SKM-1 (cell line): ENCODE data around the gene ANKRA2.
A peak's percentile ranks its signal among the peaks of the same experiment; 100 is the strongest.
"Not testable (repeated sequence)": the region's sequence is repeated elsewhere in the genome, so short reads cannot be mapped to it uniquely, and the experiment has no call there.

Experiments
- DNase-seq: peaks from one replicate; lab custom pipeline; 2025; ENCODE audit not compliant: unreplicated experiment; lab: John Stamatoyannopoulos, UW

The ANKRA2 gene

GRCh38 chr5:73550016-73550415 lies 15.4 kb downstream of the ANKRA2 start:
- DNase-seq = no peak

- no peak for DNase-seq
Measured at GRCh38 chr5:73545403-73545779, 20.0 kb downstream of the ANKRA2 start.

- DNase-seq = no peak
Measured at GRCh38 chr5:73544429-73545402, 20.7 kb downstream of the ANKRA2 start.

GRCh38 chr5:73542020-73542419 lies 23.4 kb downstream of the ANKRA2 start:
- no peak for DNase-seq

- DNase-seq = no peak
Measured at GRCh38 chr5:73540192-73540591, 25.2 kb downstream of the ANKRA2 start.

- DNase-seq = no peak
Measured at GRCh38 chr5:73539730-73540129, 25.7 kb downstream of the ANKRA2 start.

- DNase-seq = no peak
Measured at GRCh38 chr5:73534971-73535370, 30.5 kb downstream of the ANKRA2 start.

- no peak for DNase-seq
Measured at GRCh38 chr5:73534011-73534644, 31.3 kb downstream of the ANKRA2 start.

GRCh38 chr5:73532195-73532594 lies 33.2 kb downstream of the ANKRA2 start:
- no peak for DNase-seq

GRCh38 chr5:73531356-73531755 lies 34.1 kb downstream of the ANKRA2 start:
- no peak for DNase-seq

GRCh38 chr5:73529081-73529480 lies 36.4 kb downstream of the ANKRA2 start:
- no peak for DNase-seq

- no peak for DNase-seq
Measured at GRCh38 chr5:73528248-73528647, 37.2 kb downstream of the ANKRA2 start.

GRCh38 chr5:73525606-73526203 lies 39.7 kb downstream of the ANKRA2 start:
- no peak for DNase-seq

- no peak for DNase-seq
Measured at GRCh38 chr5:73523861-73524260, 41.6 kb downstream of the ANKRA2 start.

GRCh38 chr5:73522989-73523388 lies 42.5 kb downstream of the ANKRA2 start:
- no peak for DNase-seq

GRCh38 chr5:73519531-73520283 lies 45.7 kb downstream of the ANKRA2 start:
- peak; percentile 61 for DNase-seq

- no peak for DNase-seq
Measured at GRCh38 chr5:73515232-73515631, 50.2 kb downstream of the ANKRA2 start.

- no peak for DNase-seq
Measured at GRCh38 chr5:73514418-73514817, 51.0 kb downstream of the ANKRA2 start.

- no peak for DNase-seq
Measured at GRCh38 chr5:73513996-73514395, 51.4 kb downstream of the ANKRA2 start.

- not testable (repeated sequence) for DNase-seq
Measured at GRCh38 chr5:73508521-73508920, 56.9 kb downstream of the ANKRA2 start.

GRCh38 chr5:73507062-73507461 lies 58.4 kb downstream of the ANKRA2 start:
- DNase-seq = no peak
